GM12892 (cell line): ENCODE measurements around the gene XPNPEP1.

Experiments used
- POLR2A ChIP-seq: IDR thresholded peaks from 2 replicates; pipeline ENCODE4 v1.6.1; 2011; ENCODE audit warnings: low read depth, low read length, control low read depth
- POLR2AphosphoS5 ChIP-seq: IDR thresholded peaks from 2 replicates; pipeline ENCODE4 v1.6.1; 2011; ENCODE audit warnings: low read depth, low read length, control low read depth

GRCh38 chr10:109882251-109883057, 40.9 kb downstream of the XPNPEP1 start:
- TF ChIP-seq POLR2AphosphoS5: no peak
- no peak for TF ChIP-seq POLR2A
